HAP-1 (cell line): ENCODE data around the gene BCL10.

Experiments used
- DNase-seq, 2 experiments: peaks; one replicate each; pipeline ENCODE4 v3.0.0-alpha.2; 2016 to 2020; ENCODE audit warnings: low spot score in 2 of 2
- H3K27me3 ChIP-seq: fragments of 250-450 bp; sonication (Bioruptor Pico); 2 replicates; pipeline ENCODE4 v1.5.1; 2020; ENCODE audit warnings: low read depth, mild to moderate bottlenecking, moderate library complexity
- H3K36me3 ChIP-seq: fragments of 250-450 bp; sonication (Bioruptor Pico); replicated peaks from 2 replicates; pipeline ENCODE4 v1.5.1; 2020; ENCODE audit warnings: mild to moderate bottlenecking
- H3K4me1 ChIP-seq: fragments of 250-450 bp; sonication (Bioruptor Pico); 2 replicates; pipeline ENCODE4 v1.5.1; 2020; ENCODE audit warnings: mild to moderate bottlenecking
- H3K4me3 ChIP-seq: fragments of 250-450 bp; sonication (Bioruptor Pico); 2 replicates; pipeline ENCODE4 v1.5.1; 2020; ENCODE audit warnings: mild to moderate bottlenecking, moderate library complexity
- H3K9me3 ChIP-seq: fragments of 250-450 bp; sonication (Bioruptor Pico); 2 replicates; pipeline ENCODE4 v1.5.1; 2020; ENCODE audit warnings: mild to moderate bottlenecking, moderate library complexity
- in situ Hi-C: fragments of 300-500 bp; cut with MboI; formaldehyde crosslinking; loops from 3 replicates; pipeline ENCODE4 v1.14.3; 2020; ENCODE audit warnings: low sequenced_read_pairs, inconsistent platforms, mixed read lengths

Gene BCL10

DNA sequence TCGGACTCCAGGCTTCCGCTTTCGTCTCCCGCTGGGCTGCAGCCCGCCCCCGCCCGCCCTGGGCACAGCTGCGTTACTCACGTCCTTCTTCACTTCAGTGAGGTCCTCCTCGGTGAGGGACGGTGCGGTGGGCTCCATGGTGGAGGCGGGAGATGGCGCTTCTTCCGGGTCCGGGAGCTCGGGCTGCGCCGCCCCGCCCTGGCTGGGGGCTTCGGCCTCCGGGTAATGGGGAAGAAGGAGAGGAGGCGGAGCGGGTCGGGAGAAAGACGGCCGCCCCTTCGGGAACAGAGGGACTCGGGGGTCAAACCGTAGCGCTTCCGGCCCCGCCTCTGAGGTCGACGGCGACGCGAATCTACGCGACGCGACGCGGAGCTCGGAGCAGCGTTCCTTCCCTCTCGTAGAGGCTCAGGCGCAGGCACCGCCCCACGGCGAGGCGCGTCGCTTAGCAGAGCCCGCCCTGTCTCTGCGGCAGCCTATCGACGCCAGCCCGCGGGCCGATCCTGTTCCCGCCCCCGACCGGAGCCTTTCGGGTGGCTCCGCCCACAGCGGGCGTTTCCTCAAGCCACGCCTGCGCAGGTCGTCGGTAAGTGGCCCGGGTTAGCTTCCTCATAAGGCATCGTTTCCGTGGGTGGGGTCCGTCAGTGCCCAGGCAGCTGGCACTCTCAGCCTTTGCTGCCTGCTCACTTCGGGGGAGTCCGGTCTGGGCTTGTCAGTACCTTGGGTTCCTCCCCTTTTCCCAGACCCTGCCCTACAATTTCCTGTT lies at the start of gene BCL10:
BCL10 (minus strand) TSS at position 418 of the 763 bp plus-strand sequence; CDS start at position 138, 280 bp downstream.
- no peaks in the 10 kb centered on the region for H3K9me3 ChIP-seq
- H3K27me3 ChIP-seq: no peaks in the 10 kb centered on the region
- H3K36me3 ChIP-seq: no peaks in the 10 kb centered on the region; the same call in 1 of the 2 replicates
- DNase-seq: peak; percentile 97 to 98
- peaks cover 18% of the 10 kb centered on the region for H3K4me1 ChIP-seq
- H3K4me3 ChIP-seq: peak within 1 kb of the TSS; percentile 94
- in situ Hi-C loops: no loop called here

DNA sequence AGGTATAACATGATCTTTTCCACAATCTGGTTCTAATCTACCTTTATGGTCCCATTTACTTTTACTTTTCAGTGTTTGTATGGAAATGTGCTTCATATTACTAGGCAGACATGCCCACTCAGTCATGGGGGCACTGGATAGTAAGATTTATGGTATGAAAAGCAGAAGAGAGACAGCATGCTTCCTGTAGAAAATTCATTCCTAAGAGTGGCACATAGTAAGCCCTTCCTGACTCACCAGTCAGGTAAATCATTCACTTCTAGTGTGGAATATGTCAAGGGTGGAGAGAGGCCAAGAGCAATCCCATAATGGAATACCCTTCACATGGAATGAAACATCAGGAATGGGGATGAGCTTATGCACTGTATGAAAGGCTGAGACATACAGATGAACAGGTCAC lies 49.5 kb upstream of the BCL10 start:
- H3K27me3 ChIP-seq: no peaks in the 10 kb centered on the region
- in situ Hi-C loops: no loop called here
- no peak for DNase-seq
- H3K36me3 ChIP-seq: peaks cover 3% of the 10 kb centered on the region
- H3K4me1 ChIP-seq: peaks cover 48% of the 10 kb centered on the region
- H3K9me3 ChIP-seq: no peaks in the 10 kb centered on the region
- no peak overlapping the region for H3K4me3 ChIP-seq

DNA sequence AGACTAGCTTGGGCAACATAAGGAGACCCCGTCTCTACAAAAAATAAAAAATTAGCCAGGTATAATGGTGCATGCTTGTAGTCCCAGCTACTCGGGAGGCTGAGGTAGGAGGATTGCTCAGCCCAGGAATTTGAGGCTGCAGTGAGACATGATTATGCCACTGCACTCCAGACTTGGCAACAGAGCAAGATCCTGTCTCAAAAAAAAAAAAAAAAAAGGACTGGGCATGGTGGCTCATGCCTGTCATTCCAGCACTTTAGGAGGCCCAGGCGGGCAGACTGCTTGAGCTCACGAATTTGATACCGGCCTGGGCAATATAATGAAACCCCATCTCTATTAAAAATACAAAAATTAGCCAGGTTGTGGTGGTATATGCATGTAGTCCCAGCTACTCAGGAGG lies 47.3 kb upstream of the BCL10 start:
- Histone ChIP-seq H3K4me3 (no peak overlapping the region), H3K27me3 (no peaks in the 10 kb centered on the region), H3K9me3 (no peaks in the 10 kb centered on the region), H3K4me1 (peaks cover 33% of the 10 kb centered on the region), H3K36me3 (peaks cover 3% of the 10 kb centered on the region)
- no peak for DNase-seq
- in situ Hi-C loops: loop anchor here (25.0 kb wide), 1 partner anchor 689 kb away; no protein-coding TSS in a partner anchor

DNA sequence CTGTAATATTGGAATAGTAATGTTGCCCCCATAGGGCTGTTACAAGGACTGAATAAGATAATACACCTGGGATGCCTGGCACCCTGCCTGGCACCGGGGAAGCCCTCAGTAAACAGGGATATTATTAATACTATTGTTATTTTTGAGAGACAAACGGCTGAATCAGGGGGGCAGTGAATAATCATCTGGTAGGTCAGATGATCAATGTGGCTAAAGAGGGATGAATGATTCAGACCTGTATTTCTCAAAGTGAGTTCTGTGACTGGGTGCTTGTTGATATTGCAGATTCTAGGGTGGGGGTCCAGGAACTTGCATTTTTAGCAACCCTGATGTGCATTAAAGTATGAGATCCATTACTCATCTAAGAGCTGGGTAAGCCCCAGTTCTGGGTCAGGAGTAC lies 46.2 kb upstream of the BCL10 start:
- H3K27me3 ChIP-seq: no peaks in the 10 kb centered on the region
- no peaks in the 10 kb centered on the region for H3K9me3 ChIP-seq
- H3K4me3 ChIP-seq: no peak overlapping the region
- peaks cover 32% of the 10 kb centered on the region for H3K4me1 ChIP-seq
- peaks cover 3% of the 10 kb centered on the region for H3K36me3 ChIP-seq
- DNase-seq: no peak
- in situ Hi-C loops: loop anchor here (25.0 kb wide), 1 partner anchor 690 kb away; no protein-coding TSS in a partner anchor

DNA sequence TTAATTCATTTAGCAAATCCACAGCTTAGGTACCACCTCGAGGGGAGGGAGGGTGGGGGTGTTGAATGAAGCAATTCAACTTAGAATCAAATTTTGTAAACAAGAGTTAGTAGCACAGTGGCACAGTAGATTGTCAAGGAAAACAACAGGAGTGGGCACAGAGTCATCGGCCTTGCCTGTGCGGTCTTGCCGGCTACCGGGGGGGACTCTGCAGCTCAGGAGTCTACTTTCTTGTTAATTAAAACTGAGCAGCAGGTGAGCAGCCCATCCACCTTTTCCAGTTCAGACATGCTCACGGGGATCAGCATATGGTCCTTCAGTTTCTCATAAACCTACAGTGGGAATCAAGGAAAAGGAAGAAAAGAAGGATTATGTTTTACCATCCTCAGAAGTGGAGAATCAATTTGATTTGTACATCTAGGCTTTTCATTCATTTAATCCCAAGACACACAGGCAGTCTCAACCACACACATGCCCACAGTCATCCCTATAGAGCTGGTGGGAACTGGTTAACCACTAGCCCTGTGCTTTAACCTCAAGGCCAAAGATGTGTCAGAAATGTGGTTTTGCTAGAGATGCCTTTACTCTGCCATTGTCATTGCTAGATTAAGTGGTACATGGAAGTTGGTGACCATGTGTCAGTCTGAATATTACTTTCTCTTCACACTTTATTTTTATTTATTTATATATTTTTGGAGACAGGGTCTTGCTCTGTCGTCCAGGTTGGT lies 45.0 kb upstream of the BCL10 start:
- H3K36me3 ChIP-seq: peaks cover 3% of the 10 kb centered on the region
- H3K27me3 ChIP-seq: no peaks in the 10 kb centered on the region
- peaks cover 20% of the 10 kb centered on the region for H3K4me1 ChIP-seq
- H3K9me3 ChIP-seq: no peaks in the 10 kb centered on the region
- H3K4me3 ChIP-seq: no peak overlapping the region
- DNase-seq: no peak
- in situ Hi-C loops: loop anchor here (25.0 kb wide), 1 partner anchor 691 kb away; no protein-coding TSS in a partner anchor

DNA sequence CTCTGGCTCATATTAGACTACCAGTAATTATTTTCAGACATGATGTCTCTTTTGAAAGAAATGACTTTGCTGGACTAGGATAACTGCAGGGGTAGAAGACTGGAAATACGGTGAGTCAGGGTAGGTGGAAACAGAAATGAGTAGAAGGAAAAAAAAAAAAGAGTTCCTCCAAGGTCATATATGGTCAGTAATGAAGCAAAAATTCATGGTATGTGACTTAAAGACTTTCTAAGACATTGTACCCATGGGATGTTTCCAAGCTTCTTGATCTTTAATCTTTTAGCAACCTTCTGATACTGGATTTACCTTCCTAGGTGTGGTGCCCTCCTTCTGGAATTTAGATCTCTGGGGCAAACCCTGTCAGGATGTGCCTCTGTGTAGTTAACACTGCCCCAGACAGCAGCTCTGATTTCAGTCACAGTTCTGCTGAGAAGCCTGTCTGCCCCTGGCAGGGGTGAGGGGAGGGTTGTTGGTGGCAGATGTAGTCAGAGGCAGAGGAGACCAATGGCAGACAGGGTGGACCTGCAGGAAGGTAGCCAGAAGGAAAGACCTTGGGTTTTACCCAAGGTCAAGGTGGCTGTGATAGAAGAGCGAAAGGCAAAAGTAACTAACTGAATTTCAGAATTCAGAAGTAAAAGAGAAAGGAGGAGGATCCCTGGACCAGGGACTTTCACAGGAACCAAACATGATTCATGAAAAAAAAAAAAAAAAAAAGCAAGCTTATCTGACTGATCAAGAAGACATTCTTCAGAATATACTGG lies 44.1 kb upstream of the BCL10 start:
- Histone ChIP-seq H3K36me3 (peaks cover 3% of the 10 kb centered on the region), H3K27me3 (no peaks in the 10 kb centered on the region), H3K4me1 (peaks cover 11% of the 10 kb centered on the region), H3K9me3 (no peaks in the 10 kb centered on the region), H3K4me3 (no peak overlapping the region)
- in situ Hi-C loops: loop anchor here (25.0 kb wide), 1 partner anchor 692 kb away; no protein-coding TSS in a partner anchor
- DNase-seq: no peak

DNA sequence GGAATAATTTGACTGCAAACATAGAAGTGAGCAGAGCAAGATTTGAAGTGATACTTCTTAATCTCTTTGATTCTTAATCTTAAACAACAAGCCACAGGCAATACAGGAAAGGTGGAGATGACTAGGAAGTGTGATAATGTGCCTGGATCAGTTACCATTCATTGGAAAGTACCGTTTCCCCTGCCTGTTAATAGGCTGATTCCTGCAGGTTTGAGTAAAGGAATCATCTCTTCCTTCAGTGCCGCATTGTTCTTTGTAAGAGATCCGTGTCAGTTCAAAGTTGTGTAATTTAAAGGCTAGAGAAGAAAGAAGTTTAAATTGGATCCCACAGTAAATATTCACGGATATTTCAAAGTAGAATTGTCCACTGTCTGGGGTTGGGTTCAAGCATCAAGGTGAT lies 43.5 kb upstream of the BCL10 start:
- no peak overlapping the region for H3K4me3 ChIP-seq
- no peak for DNase-seq
- no peaks in the 10 kb centered on the region for H3K9me3 ChIP-seq
- H3K36me3 ChIP-seq: peaks cover 3% of the 10 kb centered on the region
- no peaks in the 10 kb centered on the region for H3K27me3 ChIP-seq
- H3K4me1 ChIP-seq: peaks cover 7% of the 10 kb centered on the region
- in situ Hi-C loops: loop anchor here (25.0 kb wide), 1 partner anchor 692 kb away; no protein-coding TSS in a partner anchor

DNA sequence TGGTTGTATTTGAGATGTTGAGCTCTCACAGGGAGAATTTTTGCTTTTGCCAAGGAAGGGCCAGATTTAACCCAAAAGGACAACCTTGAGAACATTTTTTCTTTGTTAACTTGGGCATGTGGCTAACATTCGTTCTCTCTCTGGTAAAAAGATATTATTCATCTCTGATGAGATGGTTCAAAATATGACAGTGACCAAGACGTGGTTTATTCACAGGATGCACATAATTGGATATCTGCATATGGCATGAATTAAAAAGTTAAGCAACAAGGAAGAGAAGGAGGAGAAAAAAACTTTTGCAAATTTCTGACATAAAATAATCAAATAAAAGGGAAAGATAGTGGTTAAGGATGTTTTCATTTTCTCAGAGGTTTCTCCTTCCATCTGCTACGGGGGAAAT lies 43.1 kb upstream of the BCL10 start:
- Histone ChIP-seq H3K4me1 (peaks cover 3% of the 10 kb centered on the region), H3K36me3 (peaks cover 3% of the 10 kb centered on the region), H3K9me3 (no peaks in the 10 kb centered on the region), H3K4me3 (no peak overlapping the region), H3K27me3 (no peaks in the 10 kb centered on the region)
- in situ Hi-C loops: loop anchor here (25.0 kb wide), 1 partner anchor 693 kb away; no protein-coding TSS in a partner anchor
- DNase-seq: no peak

DNA sequence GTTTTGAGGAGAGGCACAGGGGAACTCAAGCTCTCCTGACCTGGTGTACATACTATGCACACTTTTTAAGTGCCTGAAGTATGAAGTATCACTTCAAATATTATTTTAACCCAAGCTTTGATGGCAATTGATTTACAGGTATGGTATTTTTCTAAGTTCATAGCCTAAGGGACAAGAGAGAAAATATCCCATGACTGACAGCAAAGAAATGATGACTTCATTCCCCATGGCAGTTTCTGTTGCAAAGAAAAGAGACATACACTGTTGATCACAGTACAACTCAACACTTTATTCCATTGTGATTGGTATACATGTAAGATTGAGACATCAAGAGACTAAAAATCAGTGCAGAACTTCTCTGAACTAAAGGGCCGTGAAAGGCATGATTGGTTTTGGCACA lies 41.8 kb upstream of the BCL10 start:
- H3K27me3 ChIP-seq: no peaks in the 10 kb centered on the region
- H3K9me3 ChIP-seq: no peaks in the 10 kb centered on the region
- no peak overlapping the region for H3K4me3 ChIP-seq
- in situ Hi-C loops: loop anchor here (25.0 kb wide), 1 partner anchor 694 kb away; no protein-coding TSS in a partner anchor
- H3K36me3 ChIP-seq: peaks cover 3% of the 10 kb centered on the region
- H3K4me1 ChIP-seq: no peaks in the 10 kb centered on the region
- no peak for DNase-seq

DNA sequence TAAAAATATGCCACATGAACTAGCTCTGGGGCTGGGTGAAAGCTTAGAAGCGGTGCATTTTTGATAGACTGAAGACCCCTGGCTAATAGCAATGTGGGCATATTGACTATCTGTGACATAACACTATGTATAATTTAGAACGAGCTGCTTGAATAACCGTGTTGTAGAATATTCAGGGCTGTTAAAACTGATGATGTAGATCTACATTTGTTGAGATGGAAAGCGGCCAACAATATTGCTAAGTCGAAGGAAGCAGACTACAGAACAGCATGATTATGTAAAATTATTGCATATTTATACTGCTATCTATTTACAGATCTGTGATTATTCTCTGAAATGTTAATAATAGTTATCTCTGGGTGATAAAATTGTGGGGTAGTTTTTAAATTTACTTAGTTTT lies 41.1 kb upstream of the BCL10 start:
- no peaks in the 10 kb centered on the region for H3K27me3 ChIP-seq
- peaks cover 3% of the 10 kb centered on the region for H3K36me3 ChIP-seq
- no peaks in the 10 kb centered on the region for H3K4me1 ChIP-seq
- H3K4me3 ChIP-seq: no peak overlapping the region
- DNase-seq: no peak
- in situ Hi-C loops: loop anchor here (25.0 kb wide), 1 partner anchor 695 kb away; no protein-coding TSS in a partner anchor
- H3K9me3 ChIP-seq: no peaks in the 10 kb centered on the region

DNA sequence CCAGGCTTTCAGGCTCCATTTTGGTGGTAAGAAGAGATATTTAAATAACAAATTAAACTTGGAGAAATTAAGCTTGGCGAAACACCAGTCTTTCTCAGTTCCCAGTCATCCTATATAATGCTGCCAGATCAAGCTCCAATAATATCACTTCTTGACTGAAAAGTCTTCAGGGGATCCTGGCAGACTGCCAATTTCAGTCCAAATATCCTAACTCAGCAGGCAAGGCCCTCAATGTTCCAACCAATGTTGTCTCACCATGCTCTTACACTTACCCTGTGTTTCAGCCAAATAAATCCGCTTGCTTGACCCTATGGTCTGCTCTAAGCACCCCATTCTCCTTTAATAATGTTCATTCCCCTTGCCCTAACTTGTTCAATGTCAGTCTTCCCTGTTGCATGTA lies 39.9 kb upstream of the BCL10 start:
- DNase-seq: no peak
- Histone ChIP-seq H3K9me3 (no peaks in the 10 kb centered on the region), H3K4me1 (no peaks in the 10 kb centered on the region), H3K4me3 (no peak overlapping the region), H3K27me3 (no peaks in the 10 kb centered on the region), H3K36me3 (no peaks in the 10 kb centered on the region)
- in situ Hi-C loops: loop anchor here (25.0 kb wide), 1 partner anchor 696 kb away; no protein-coding TSS in a partner anchor

DNA sequence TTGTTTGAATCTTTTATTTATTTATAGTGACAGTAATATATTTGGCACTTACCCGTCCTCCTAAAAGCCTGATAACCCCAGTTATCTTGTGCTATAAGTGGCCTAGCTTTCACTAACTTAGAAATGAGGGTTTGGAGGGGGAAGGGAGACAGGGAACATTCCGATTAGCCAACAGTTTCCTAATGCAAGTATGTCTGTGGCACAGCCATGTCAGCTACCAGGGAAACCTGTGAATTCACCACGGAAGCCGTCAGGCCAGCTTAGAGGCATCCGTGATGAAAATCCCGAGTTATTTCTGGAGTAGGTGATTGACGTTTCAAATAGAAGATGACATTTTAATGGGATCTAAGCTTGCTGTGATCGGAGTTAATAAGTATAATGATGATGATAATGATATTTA lies 39.4 kb upstream of the BCL10 start:
- Histone ChIP-seq H3K4me1 (no peaks in the 10 kb centered on the region), H3K36me3 (no peaks in the 10 kb centered on the region), H3K4me3 (no peak overlapping the region), H3K27me3 (no peaks in the 10 kb centered on the region), H3K9me3 (no peaks in the 10 kb centered on the region)
- in situ Hi-C loops: loop anchor here (25.0 kb wide), 1 partner anchor 697 kb away; no protein-coding TSS in a partner anchor
- DNase-seq: no peak

DNA sequence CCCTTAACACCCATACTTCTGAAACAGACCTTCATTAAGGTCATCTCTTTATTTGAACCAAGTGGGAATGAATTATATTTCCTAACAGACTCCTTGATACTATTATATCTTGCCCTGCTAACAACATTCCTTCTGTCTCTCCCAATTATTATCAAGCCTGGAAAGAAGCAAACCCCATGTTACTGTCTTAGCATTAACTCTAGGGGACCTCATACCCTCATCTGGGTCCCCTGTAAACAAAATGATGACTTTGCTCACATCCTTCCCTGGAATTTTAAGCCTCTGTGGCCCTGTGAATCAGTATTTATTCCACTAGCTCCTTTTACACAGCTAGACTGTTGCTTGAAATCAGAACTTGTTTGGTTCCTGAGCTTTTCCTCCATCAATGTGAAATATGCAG lies 38.3 kb upstream of the BCL10 start:
- DNase-seq: no peak
- no peak overlapping the region for H3K4me3 ChIP-seq
- H3K4me1 ChIP-seq: peaks cover 2% of the 10 kb centered on the region
- no peaks in the 10 kb centered on the region for H3K36me3 ChIP-seq
- H3K27me3 ChIP-seq: no peaks in the 10 kb centered on the region
- H3K9me3 ChIP-seq: no peaks in the 10 kb centered on the region
- in situ Hi-C loops: loop anchor here (25.0 kb wide), 1 partner anchor 698 kb away; no protein-coding TSS in a partner anchor
